ENCODE results near the gene CATSPERE.
"Not testable (repeated sequence)": the region's sequence is repeated elsewhere in the genome, so short reads cannot be mapped to it uniquely, and the experiment has no call there.

Gene CATSPERE

GRCh38 chr1:244666672-244667418, 205.8 kb downstream of the CATSPERE start:
- not testable (repeated sequence) for H3K4me1 Mint-ChIP-seq (ENCODE audit: low read depth); H3K27ac Mint-ChIP-seq; H3K9me3 Mint-ChIP-seq; H3K36me3 Mint-ChIP-seq (ENCODE audit: low read depth); H3K4me3 Mint-ChIP-seq; H3K27me3 Mint-ChIP-seq (ENCODE audit: low read depth)

DNA sequence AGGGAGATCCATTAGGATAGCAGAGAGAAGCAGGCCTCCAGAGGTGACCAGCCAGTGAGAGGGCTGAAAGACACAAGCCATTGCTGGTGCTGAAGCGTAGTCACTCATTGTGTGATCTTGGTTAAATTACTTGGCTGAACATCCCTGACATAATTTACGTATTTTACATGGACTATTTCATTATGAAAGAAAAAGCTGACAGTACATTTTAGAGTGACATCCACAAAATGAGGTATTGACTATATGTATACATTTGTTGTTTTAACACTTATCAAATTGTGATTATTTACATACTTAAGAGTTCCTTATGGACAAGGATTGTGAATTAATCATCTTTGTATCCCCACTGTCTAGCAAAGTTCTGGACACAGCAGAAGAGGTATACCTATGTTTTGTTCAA, 206.7 kb downstream of the CATSPERE start:
- Mint-ChIP-seq H3K9me3 (no peaks in the 10 kb centered on the region), H3K36me3 (ENCODE audit: low read depth) (peaks cover 10% of the 10 kb centered on the region), H3K27me3 (ENCODE audit: low read depth) (no peaks in the 10 kb centered on the region), H3K27ac (no peak overlapping the region), H3K4me3 (no peak overlapping the region), H3K4me1 (ENCODE audit: low read depth) (peaks cover 6% of the 10 kb centered on the region)

DNA sequence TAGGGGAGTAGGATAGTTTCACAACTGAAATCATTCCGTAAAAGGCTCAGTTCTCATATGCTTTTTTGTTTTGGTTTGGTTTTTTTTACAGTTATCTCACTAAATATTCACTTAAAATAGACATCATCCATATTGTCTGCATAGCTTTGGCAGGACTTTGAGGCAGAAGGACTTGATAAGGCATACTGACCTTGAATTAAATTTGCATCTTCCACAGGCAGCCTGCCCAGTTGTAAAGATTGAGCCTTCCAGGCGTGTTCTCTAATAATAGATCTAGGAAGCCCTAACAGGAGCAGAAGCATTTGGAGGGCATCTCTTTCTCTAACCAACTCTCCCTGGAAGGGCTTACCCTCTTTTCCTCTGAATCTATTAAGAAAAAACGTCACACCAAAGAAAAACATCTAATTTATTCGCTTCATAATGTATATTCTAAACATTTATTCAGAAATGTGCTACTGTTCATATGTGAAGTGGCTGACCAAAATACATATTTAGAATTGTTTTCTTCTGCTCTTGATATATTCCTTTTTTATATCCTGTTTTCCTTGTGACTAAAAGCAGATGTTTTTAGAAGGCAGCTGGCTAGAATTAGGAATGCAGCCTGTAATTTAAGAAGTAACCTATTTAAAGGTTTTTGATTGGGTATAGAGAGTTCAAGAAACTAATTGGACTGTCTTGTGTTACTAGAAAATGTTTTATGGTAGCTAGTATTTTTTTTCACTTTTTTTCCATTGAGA, 212.0 kb downstream of the CATSPERE start:
- no peaks in the 10 kb centered on the region for H3K27me3 Mint-ChIP-seq (ENCODE audit: low read depth)
- H3K36me3 Mint-ChIP-seq (ENCODE audit: low read depth) = peaks cover 16% of the 10 kb centered on the region
- no peak overlapping the region for H3K27ac Mint-ChIP-seq
- peaks cover 5% of the 10 kb centered on the region for H3K4me1 Mint-ChIP-seq (ENCODE audit: low read depth)
- no peak overlapping the region for H3K4me3 Mint-ChIP-seq
- H3K9me3 Mint-ChIP-seq = no peaks in the 10 kb centered on the region

- Mint-ChIP-seq H3K27ac (no peak overlapping the region), H3K9me3 (no peaks in the 10 kb centered on the region), H3K36me3 (ENCODE audit: low read depth) (peaks cover 16% of the 10 kb centered on the region), H3K27me3 (ENCODE audit: low read depth) (no peaks in the 10 kb centered on the region), H3K4me1 (ENCODE audit: low read depth) (peaks cover 5% of the 10 kb centered on the region), H3K4me3 (no peak overlapping the region)
These were observed 213.4 kb downstream of the CATSPERE start for GRCh38 chr1:244674446-244674845.

- no peak overlapping the region for H3K27ac Mint-ChIP-seq
- no peaks in the 10 kb centered on the region for H3K27me3 Mint-ChIP-seq (ENCODE audit: low read depth)
- peaks cover 17% of the 10 kb centered on the region for H3K36me3 Mint-ChIP-seq (ENCODE audit: low read depth)
- no peaks in the 10 kb centered on the region for H3K9me3 Mint-ChIP-seq
- peaks cover 6% of the 10 kb centered on the region for H3K4me1 Mint-ChIP-seq (ENCODE audit: low read depth)
- no peak overlapping the region for H3K4me3 Mint-ChIP-seq
These were observed 214.1 kb downstream of the CATSPERE start for GRCh38 chr1:244675167-244675566.

- Mint-ChIP-seq H3K4me3 (no peak overlapping the region), H3K27me3 (ENCODE audit: low read depth) (no peaks in the 10 kb centered on the region), H3K36me3 (ENCODE audit: low read depth) (peaks cover 18% of the 10 kb centered on the region), H3K27ac (no peak overlapping the region), H3K9me3 (no peaks in the 10 kb centered on the region), H3K4me1 (ENCODE audit: low read depth) (peaks cover 9% of the 10 kb centered on the region)
These were observed 217.6 kb downstream of the CATSPERE start for GRCh38 chr1:244678697-244679096.

- H3K27me3 Mint-ChIP-seq (ENCODE audit: low read depth) = no peaks in the 10 kb centered on the region
- H3K27ac Mint-ChIP-seq = no peak overlapping the region
- H3K36me3 Mint-ChIP-seq (ENCODE audit: low read depth) = peaks cover 15% of the 10 kb centered on the region
- no peaks in the 10 kb centered on the region for H3K9me3 Mint-ChIP-seq
- H3K4me3 Mint-ChIP-seq = no peak overlapping the region
- peaks cover 8% of the 10 kb centered on the region for H3K4me1 Mint-ChIP-seq (ENCODE audit: low read depth)
These were observed 219.6 kb downstream of the CATSPERE start for GRCh38 chr1:244680667-244681066.

GRCh38 chr1:244682087-244682486, 221.0 kb downstream of the CATSPERE start:
- not testable (repeated sequence) for H3K27ac Mint-ChIP-seq; H3K4me3 Mint-ChIP-seq; H3K27me3 Mint-ChIP-seq (ENCODE audit: low read depth); H3K9me3 Mint-ChIP-seq
- Mint-ChIP-seq H3K4me1 (ENCODE audit: low read depth) (peaks cover 13% of the 10 kb centered on the region), H3K36me3 (ENCODE audit: low read depth) (peaks cover 19% of the 10 kb centered on the region)

All from T-helper 1 cell treated with Interleukin-12 subunit alpha and Interleukin-12 subunit beta and Interleukin-4 antibody, amounts not matched to agents 30 μg/mL and 1 μg/mL, for 36 hours (primary cell).